Panc1 (cell line): Measurements from ENCODE around the gene TM9SF4. TPM values are rescaled to one million over a fixed set of nuclear protein-coding genes. Genes with fewer than 3 reads are reported as not detected.

Source experiments
- ATAC-seq: fragments of 200-7000 bp; cut with Tn5 transposase; 2 replicates; pipeline ENCODE4 v1.9.1; 2020; ENCODE audit warnings: mild to moderate bottlenecking, moderate library complexity
- BruUV-seq: library from RNA; stranded (reverse); fragments of 400-500 nt; replicated peaks from 2 replicates; lab custom pipeline; 2021; lab: Mats Ljungman, UMichigan
- CTCF ChIA-PET: fragments of 300-600 bp; sonication (Branson Sonifier 250); formaldehyde crosslinking; loops from one replicate; lab custom pipeline; 2022; ENCODE audit warnings: antibody characterized with exemption; lab: Charles Lee
- POLR2A ChIA-PET: fragments of 300-600 bp; sonication (Branson Sonifier 250); formaldehyde crosslinking; loops from one replicate; lab custom pipeline; 2022; ENCODE audit warnings: antibody characterized with exemption; lab: Charles Lee
- DNase-seq: peaks from one replicate; pipeline ENCODE4 v3.0.0-alpha.2; 2010; ENCODE audit warnings: low read depth, low spot score
- H3K27ac ChIP-seq: 2 replicates; pipeline ENCODE4 v1.5.1; 2011; ENCODE audit warnings: mild to moderate bottlenecking, low read length, inconsistent platforms
- H3K27me3 ChIP-seq: fragments of 200-500 bp; sonication (Bioruptor generic); 2 replicates; pipeline ENCODE4 v1.6.0; 2014; ENCODE audit warnings: low read length, inconsistent platforms; ENCODE audit not compliant: control insufficient read depth, insufficient read depth
- H3K36me3 ChIP-seq: fragments of 200-500 bp; sonication (Bioruptor generic); 2 replicates; pipeline ENCODE4 v1.5.1; 2014; ENCODE audit warnings: inconsistent platforms, mild to moderate bottlenecking, low read length, moderate library complexity; ENCODE audit not compliant: control insufficient read depth, insufficient read depth
- H3K4me1 ChIP-seq: 2 replicates; pipeline ENCODE4 v1.5.1; 2011; ENCODE audit warnings: inconsistent platforms, mild to moderate bottlenecking, low read length, moderate library complexity; ENCODE audit not compliant: control insufficient read depth, insufficient read depth
- H3K4me3 ChIP-seq, 2 experiments: 2 replicates each; pipeline ENCODE4 v1.5.1; 2011 to 2012; ENCODE audit warnings: low read depth in 2 of 2, low read length in 2 of 2, mild to moderate bottlenecking in 2 of 2, inconsistent platforms in 1 of 2, moderate library complexity in 1 of 2
- H3K9me3 ChIP-seq: fragments of 200-500 bp; sonication (Bioruptor generic); 2 replicates; pipeline ENCODE4 v1.5.1; 2014; ENCODE audit warnings: low read depth, mild to moderate bottlenecking, inconsistent platforms, low read length, moderate library complexity; ENCODE audit not compliant: control insufficient read depth, insufficient read depth
- CTCF ChIP-seq: fragments of 450-650 bp; IDR thresholded peaks from 2 replicates; pipeline ENCODE4 v1.5.1; 2017; ENCODE audit warnings: mild to moderate bottlenecking
- POLR2AphosphoS5 ChIP-seq: IDR thresholded peaks from 2 replicates; pipeline ENCODE4 v1.6.1; 2012; ENCODE audit warnings: mild to moderate bottlenecking, low read depth, low read length, moderate library complexity
- REST ChIP-seq, 2 experiments: IDR thresholded peaks; 2 replicates each; pipeline ENCODE4 v1.6.1; 2011 to 2012; ENCODE audit warnings: low read depth in 2 of 2, control low read depth in 1 of 2, low read length in 1 of 2, mild to moderate bottlenecking in 1 of 2, moderate library complexity in 1 of 2; ENCODE audit not compliant: insufficient read depth in 1 of 2
- SIN3A ChIP-seq: IDR thresholded peaks from 2 replicates; pipeline ENCODE4 v1.6.1; 2012; ENCODE audit warnings: low read depth, mild to moderate bottlenecking, low read length, moderate library complexity, borderline replicate concordance; ENCODE audit not compliant: insufficient read depth
- TCF7L2 ChIP-seq: IDR thresholded peaks from 2 replicates; pipeline ENCODE4 v1.6.1; 2011; ENCODE audit warnings: mild to moderate bottlenecking, low read depth, low read length, inconsistent platforms
- in situ Hi-C: cut with HindIII; loops from 2 replicates; pipeline ENCODE4 v1.10.0; 2016; ENCODE audit warnings: low sequenced_read_pairs, low pct_unique_long_range_greater_than_20kb
- intact Hi-C: fragments of 100-400 bp; cut with micrococcal nuclease; formaldehyde crosslinking; loops from one replicate; pipeline ENCODE4 v1.10.0; 2022; ENCODE audit not compliant: unreplicated experiment
- total RNA-seq: library from RNA; stranded (reverse); gene quantifications from one replicate; pipeline ENCODE4 v1.2.1, GENCODE V29; 2021; ENCODE audit not compliant: unreplicated experiment

The TM9SF4 gene
- total RNA-seq, 1 experiment from 2014 or later = 180 TPM

GRCh38 chr20:32153771-32154170 is 44.3 kb downstream of the TM9SF4 start:
- POLR2A ChIA-PET = no interaction called here
- H3K9me3 ChIP-seq = no peaks in the 10 kb centered on the region
- peaks cover 8% of the 10 kb centered on the region for H3K4me1 ChIP-seq
- in situ Hi-C loops = no loop called here
- ATAC-seq (no peak), DNase-seq (no peak)
- no peaks in the 10 kb centered on the region for H3K27me3 ChIP-seq
- intact Hi-C loops = no loop called here
- CTCF ChIA-PET = no interaction called here
- TF ChIP-seq CTCF (no peak), SIN3A (no peak), TCF7L2 (no peak), REST (IDR thresholded peaks at IDR 0.05; ENCODE audit: insufficient read depth in 1 of 2, low read depth in 2 of 2, low read length in 1 of 2) (no peak), POLR2AphosphoS5 (no peak)
- BruUV-seq = no TSS peak
- no peak overlapping the region for H3K27ac ChIP-seq
- H3K36me3 ChIP-seq = peaks cover 31% of the 10 kb centered on the region
- no peak overlapping the region for H3K4me3 ChIP-seq

GRCh38 chr20:32155017-32155981 is 45.8 kb downstream of the TM9SF4 start:
- H3K4me1 ChIP-seq = peaks cover 8% of the 10 kb centered on the region
- no peak for TF ChIP-seq CTCF
- no peak for TF ChIP-seq TCF7L2
- no peak; the same call in 1 of the 2 replicates for TF ChIP-seq POLR2AphosphoS5
- no peak for TF ChIP-seq REST (IDR thresholded peaks at IDR 0.05; ENCODE audit: insufficient read depth in 1 of 2, low read depth in 2 of 2, low read length in 1 of 2)
- TF ChIP-seq SIN3A = no peak
- no peaks in the 10 kb centered on the region for H3K9me3 ChIP-seq
- no peak overlapping the region for H3K4me3 ChIP-seq
- DNase-seq (peak; percentile 70), ATAC-seq (peak; percentile 86)
- no TSS peak for BruUV-seq
- in situ Hi-C loops (no loop called here), intact Hi-C loops (no loop called here)
- peaks cover 34% of the 10 kb centered on the region for H3K36me3 ChIP-seq
- ChIA-PET CTCF (interaction anchor here (0.6 kb wide), 2 partner anchors 40 to 243 kb away, joined by 4 to 6 read pairs; no protein-coding TSS in a partner anchor), POLR2A (no interaction called here)
- H3K27ac ChIP-seq = no peak overlapping the region
- no peaks in the 10 kb centered on the region for H3K27me3 ChIP-seq
